K562 (cell line): ENCODE measurements around the gene RTF2. TPM values are rescaled to one million over a fixed set of nuclear protein-coding genes. Genes with fewer than 3 reads are reported as not detected.

Experiments used
- CREM ChIP-seq: IDR thresholded peaks from 2 replicates; pipeline ENCODE4 v1.6.1; 2014; ENCODE audit warnings: antibody characterized with exemption, low read depth
- ESRRB ChIP-seq: fragments of 250-450 bp; sonication (Bioruptor Pico); IDR thresholded peaks from 2 replicates; pipeline ENCODE4 v1.5.0; 2020; ENCODE audit warnings: mild to moderate bottlenecking, moderate library complexity, borderline replicate concordance
- FOXJ2 ChIP-seq: fragments of 200-800 bp; sonication (Bioruptor generic); IDR thresholded peaks from 2 replicates; pipeline ENCODE4 v1.6.1; 2016; ENCODE audit warnings: missing genetic modification characterization, missing compliant biosample characterization
- GABPB1 ChIP-seq: sonication (generic); formaldehyde crosslinking; IDR thresholded peaks from 2 replicates; pipeline ENCODE4 v1.8.0; 2022; ENCODE audit warnings: mild to moderate bottlenecking, missing genetic modification reagents
- HNRNPK ChIP-seq: fragments of 200-400 bp; formaldehyde crosslinking; IDR thresholded peaks from one replicate; pipeline ENCODE4 v1.6.1; 2018; ENCODE audit warnings: mild to moderate bottlenecking, low read depth, low read length; ENCODE audit not compliant: poor library complexity, severe bottlenecking
- MTA3 ChIP-seq: fragments of 450-650 bp; formaldehyde crosslinking; IDR thresholded peaks from 2 replicates; pipeline ENCODE4 v1.6.1; 2017; ENCODE audit warnings: mild to moderate bottlenecking, borderline replicate concordance
- NFE2 ChIP-seq: IDR thresholded peaks from 2 replicates; pipeline ENCODE4 v1.6.1; 2014; ENCODE audit warnings: antibody characterized with exemption, low read depth
- NFRKB ChIP-seq: fragments of 450-650 bp; IDR thresholded peaks from 2 replicates; pipeline ENCODE4 v1.6.1; 2016; ENCODE audit warnings: low read depth
- RERE ChIP-seq: sonication (generic); formaldehyde crosslinking; IDR thresholded peaks from 2 replicates; pipeline ENCODE4 v1.8.0; 2023; ENCODE audit warnings: missing genetic modification reagents, mild to moderate bottlenecking, borderline replicate concordance
- SIN3A ChIP-seq, 2 experiments: fragments of 150-350 bp in 1 of 2; IDR thresholded peaks; 2 replicates each; pipeline ENCODE4 v1.6.1; 2011 to 2016; ENCODE audit warnings: borderline replicate concordance in 2 of 2, low read depth in 2 of 2, low read length in 2 of 2, mild to moderate bottlenecking in 2 of 2, moderate library complexity in 2 of 2; ENCODE audit not compliant: control insufficient read depth in 1 of 2
- TEAD4 ChIP-seq, 2 experiments: sonication (generic) in 1 of 2; formaldehyde crosslinking in 1 of 2; IDR thresholded peaks; 2 replicates each; pipeline versions ENCODE4 v1.6.1 to v1.8.0; 2012 to 2022; ENCODE audit warnings: borderline replicate concordance in 1 of 2, inconsistent platforms in 1 of 2, low read length in 1 of 2, mild to moderate bottlenecking in 1 of 2, missing genetic modification reagents in 1 of 2
- THRB ChIP-seq: fragments of 450-650 bp; formaldehyde crosslinking; conservative IDR thresholded peaks from 2 replicates; pipeline ENCODE4 v1.4.0; 2022; ENCODE audit warnings: mild to moderate bottlenecking, missing genetic modification characterization
- XRCC4 ChIP-seq: IDR thresholded peaks from one replicate; pipeline ENCODE4 v1.6.1; 2011; ENCODE audit not compliant: insufficient read depth, insufficient read length; ENCODE audit errors: extremely low read depth
- ZFP30 ChIP-seq: fragments of 250-450 bp; sonication (Bioruptor Pico); IDR thresholded peaks from 2 replicates; pipeline ENCODE4 v1.8.0; 2022; ENCODE audit warnings: moderate library complexity, mild to moderate bottlenecking, inconsistent platforms, borderline replicate concordance
- ZNF445 ChIP-seq: fragments of 250-450 bp; sonication (Bioruptor Pico); IDR thresholded peaks from 2 replicates; pipeline ENCODE4 v1.4.0; 2020; ENCODE audit warnings: low read depth, mild to moderate bottlenecking, moderate library complexity
- ZNF740 ChIP-seq, 3 experiments: fragments of 200-800 bp in 1 of 3; sonication (Bioruptor generic) in 1 of 3; sonication (generic) in 1 of 3; formaldehyde crosslinking in 1 of 3; IDR thresholded peaks; 2 replicates each; pipeline versions ENCODE4 v1.6.1 to v1.8.0; 2016 to 2022; ENCODE audit warnings: mild to moderate bottlenecking in 2 of 3, missing compliant biosample characterization in 2 of 3, missing genetic modification characterization in 2 of 3, missing genetic modification reagents in 1 of 3
- ZNF830 ChIP-seq: fragments of 250-450 bp; sonication (Bioruptor Pico); IDR thresholded peaks from 2 replicates; pipeline ENCODE4 v1.5.0; 2021; ENCODE audit warnings: mild to moderate bottlenecking
- polyA plus RNA-seq, 8 experiments: library from polyadenylated mRNA; depleted of rRNA in 4 of 8; stranded (reverse) in 5 of 8; unstranded in 3 of 8; fragments of >200 nt; fragmentation: Nextera tagmentation in 2 of 8; fragmentation: Illumina TruSeq in 1 of 8; extraction: Ambion mirVana in 2 of 8; extraction: Trizol in 1 of 8; gene quantifications; 2 replicates each; pipeline versions ENCODE4 v1.2.1 to v1.2.3, GENCODE V29; 2011 to 2014; ENCODE audit warnings: inconsistent platforms in 1 of 8, missing spikeins in 1 of 8
- total RNA-seq, 7 experiments: library from RNA; depleted of rRNA in 6 of 7; stranded (reverse); fragments of >200 nt in 6 of 7; fragmentation: Illumina TruSeq in 2 of 7; extraction: Trizol in 2 of 7; gene quantifications; 2 replicates each; pipeline versions ENCODE4 v1.2.1 to v1.2.3, GENCODE V29; 2011 to 2021; ENCODE audit warnings: low replicate concordance in 1 of 7

RTF2 gene
- total and polyA plus RNA-seq, 9 of the 15 experiments (the other 6 are each of a cell fraction or from before 2014, with no cell fraction given) = 67.0 to 177 (median 84.9) TPM

GRCh38 chr20:56468316-56469076, at the start of gene RTF2 (continued):
- TF ChIP-seq SIN3A (IDR thresholded peaks at IDR 0.05; ENCODE audit: borderline replicate concordance in 2 of 2, control insufficient read depth in 1 of 2, low read depth in 2 of 2, low read length in 2 of 2) (peak; percentile 97 to 98; a peak in 3 of 4 replicates), HNRNPK (no peak), XRCC4 (no peak), NFRKB (no peak), FOXJ2 (peak; percentile 80), ZFP30 (no peak), RERE (CRISPR knock-in tag) (no peak), THRB (CRISPR knock-in tag) (0 out of 2 replicates have a peak, but pooled peaks have one; percentile 37), MTA3 (0 out of 2 replicates have a peak, but pooled peaks have one; percentile 55), ESRRB (CRISPR knock-in tag) (no peak), ZNF740 (CRISPR knock-in tag; IDR thresholded peaks at IDR 0.05) (0 out of 2 replicates have a peak, but pooled peaks have one; percentile 20), ZNF740 (tag; IDR thresholded peaks at IDR 0.05) (no peak), CREM (peak; percentile 99), TEAD4 (IDR thresholded peaks at IDR 0.05; ENCODE audit: low read length) (peak; percentile 59; the same call in 1 of the 2 replicates), TEAD4 (CRISPR knock-in tag; IDR thresholded peaks at IDR 0.05; ENCODE audit: borderline replicate concordance) (no peak), NFE2 (no peak), GABPB1 (CRISPR knock-in tag) (peak; percentile 98), ZNF830 (no peak), ZNF445 (CRISPR knock-in tag) (no peak)
